Measurements from ENCODE around the gene KIF6.

KIF6 gene

GRCh38 chr6:39319621-39320362 is 405.4 kb downstream of the KIF6 start:
- DNase-seq (ENCODE audit: low read depth in 2 of 2) = no peak

GRCh38 chr6:39317256-39317655 is 408.0 kb downstream of the KIF6 start:
- DNase-seq (ENCODE audit: low read depth in 2 of 2) = no peak

- no peak for DNase-seq (ENCODE audit: low read depth in 2 of 2)
These were observed 410.9 kb downstream of the KIF6 start, which contains the start of gene KCNK17 for GRCh38 chr6:39314273-39314795. TSS of gene KCNK17 (minus strand) at chr6:39314419. CDS start at chr6:39314320, 99 bp downstream.

- no peak for DNase-seq (ENCODE audit: low read depth in 2 of 2)
These were observed 411.5 kb downstream of the KIF6 start for GRCh38 chr6:39313526-39314272.

GRCh38 chr6:39312912-39313525 is 412.2 kb downstream of the KIF6 start:
- DNase-seq (ENCODE audit: low read depth in 2 of 2) = no peak

- no peak for DNase-seq (ENCODE audit: low read depth in 2 of 2)
These were observed 414.7 kb downstream of the KIF6 start for GRCh38 chr6:39310542-39310941.

GRCh38 chr6:39309942-39310531 is 415.2 kb downstream of the KIF6 start:
- DNase-seq (ENCODE audit: low read depth in 2 of 2) = peak; percentile 14 to 27

- no peak for DNase-seq (ENCODE audit: low read depth in 2 of 2)
These were observed 417.7 kb downstream of the KIF6 start for GRCh38 chr6:39307462-39307861.

- DNase-seq (ENCODE audit: low read depth in 2 of 2) = no peak
These were observed 420.3 kb downstream of the KIF6 start for GRCh38 chr6:39304951-39305350.

GRCh38 chr6:39303425-39304153 is 421.6 kb downstream of the KIF6 start:
- DNase-seq (ENCODE audit: low read depth in 2 of 2) = no peak

- DNase-seq (ENCODE audit: low read depth in 2 of 2) = peak; percentile 69 to 71
These were observed 422.4 kb downstream of the KIF6 start for GRCh38 chr6:39302669-39303424.

GRCh38 chr6:39302011-39302410 is 423.2 kb downstream of the KIF6 start:
- DNase-seq (ENCODE audit: low read depth in 2 of 2) = no peak

GRCh38 chr6:39301606-39302005 is 423.6 kb downstream of the KIF6 start:
- no peak for DNase-seq (ENCODE audit: low read depth in 2 of 2)

GRCh38 chr6:39300739-39301138 is 424.5 kb downstream of the KIF6 start:
- DNase-seq (ENCODE audit: low read depth in 2 of 2) = no peak

- no peak for DNase-seq (ENCODE audit: low read depth in 2 of 2)
These were observed 427.1 kb downstream of the KIF6 start for GRCh38 chr6:39298061-39298460.

- no peak for DNase-seq (ENCODE audit: low read depth in 2 of 2)
These were observed 428.2 kb downstream of the KIF6 start for GRCh38 chr6:39296745-39297640.

- no peak for DNase-seq (ENCODE audit: low read depth in 2 of 2)
These were observed 429.6 kb downstream of the KIF6 start for GRCh38 chr6:39295611-39296011.

GRCh38 chr6:39294899-39295298 is 430.3 kb downstream of the KIF6 start:
- no peak for DNase-seq (ENCODE audit: low read depth in 2 of 2)

GRCh38 chr6:39294133-39294532 is 431.1 kb downstream of the KIF6 start:
- no peak for DNase-seq (ENCODE audit: low read depth in 2 of 2)

GRCh38 chr6:39292637-39293036 is 432.6 kb downstream of the KIF6 start:
- no peak for DNase-seq (ENCODE audit: low read depth in 2 of 2)
